Naive thymus-derived CD4-positive, alpha-beta T cell (primary cell): ENCODE measurements around the gene GARIN5B. TPM values are rescaled to one million over a fixed set of nuclear protein-coding genes. Genes with fewer than 3 reads are reported as not detected.

Source experiments
- ATAC-seq: fragments of 150-1000 bp; cut with Tn5 transposase; 2 replicates; pipeline ENCODE4 v1.10.0; 2021; ENCODE audit warnings: mild to moderate bottlenecking, moderate library complexity
- CTCF ChIA-PET: fragments of 350-600 bp; sonication (Branson Sonifier 250); formaldehyde crosslinking; loops from one replicate; lab custom pipeline; 2021; ENCODE audit warnings: antibody characterized with exemption; lab: Charles Lee
- POLR2A ChIA-PET: fragments of 350-600 bp; sonication (Branson Sonifier 250); formaldehyde crosslinking; loops from one replicate; lab custom pipeline; 2021; ENCODE audit warnings: antibody characterized with exemption, inconsistent platforms; lab: Charles Lee
- DNase-seq, 9 donors: peaks; one replicate each; pipeline versions ENCODE4 v3.0.0 to v3.0.0-alpha.2; 2020 to 2022; ENCODE audit warnings: mixed read lengths in 1 of 9
- H3K27ac ChIP-seq: one replicate; pipeline ENCODE4 v1.7.0; 2013; ENCODE audit warnings: mild to moderate bottlenecking, low read depth, low read length, moderate library complexity
- H3K27me3 ChIP-seq, 2 donors: one replicate each; pipeline ENCODE4 v1.7.0; 2013; ENCODE audit warnings: low read length in 2 of 2, mild to moderate bottlenecking in 2 of 2, moderate library complexity in 2 of 2; ENCODE audit not compliant: control insufficient read depth in 2 of 2, insufficient read depth in 2 of 2
- H3K36me3 ChIP-seq, 3 experiments: 1 replicate in 2 of 3; 2 replicates in 1 of 3; pipeline ENCODE4 v1.7.0; 2013; ENCODE audit warnings: low read length in 3 of 3, mild to moderate bottlenecking in 3 of 3, moderate library complexity in 1 of 3; ENCODE audit not compliant: insufficient read depth in 3 of 3, control insufficient read depth in 2 of 3
- H3K4me1 ChIP-seq, 2 donors: one replicate each; pipeline ENCODE4 v1.7.0; 2013; ENCODE audit warnings: low read length in 2 of 2, mild to moderate bottlenecking in 2 of 2, moderate library complexity in 1 of 2; ENCODE audit not compliant: control insufficient read depth in 2 of 2, insufficient read depth in 2 of 2
- H3K4me3 ChIP-seq: 2 replicates; pipeline ENCODE4 v1.7.0; 2013; ENCODE audit warnings: mild to moderate bottlenecking, low read length
- H3K9me3 ChIP-seq, 3 experiments: 1 replicate in 2 of 3; 2 replicates in 1 of 3; pipeline ENCODE4 v1.7.0; 2013; ENCODE audit warnings: low read length in 3 of 3; ENCODE audit not compliant: control insufficient read depth in 2 of 3
- H3K27ac Mint-ChIP-seq, 9 donors: one replicate each; pipeline ENCODE4 v1.8.0; 2020 to 2022; ENCODE audit warnings: mixed read lengths in 9 of 9, mild to moderate bottlenecking in 8 of 9, moderate library complexity in 5 of 9, inconsistent platforms in 2 of 9
- H3K27me3 Mint-ChIP-seq, 5 donors: one replicate each; pipeline ENCODE4 v1.8.0; 2021 to 2022; ENCODE audit warnings: mixed read lengths in 5 of 5, mild to moderate bottlenecking in 1 of 5
- H3K36me3 Mint-ChIP-seq, 5 donors: one replicate each; pipeline ENCODE4 v1.8.0; 2020 to 2022; ENCODE audit warnings: mixed read lengths in 5 of 5, mild to moderate bottlenecking in 3 of 5, inconsistent platforms in 1 of 5
- H3K4me1 Mint-ChIP-seq, 7 donors: one replicate each; pipeline ENCODE4 v1.8.0; 2020 to 2022; ENCODE audit warnings: mixed read lengths in 7 of 7, mild to moderate bottlenecking in 3 of 7, inconsistent platforms in 1 of 7
- H3K4me3 Mint-ChIP-seq, 10 donors: one replicate each; pipeline ENCODE4 v1.8.0; 2020 to 2022; ENCODE audit warnings: mild to moderate bottlenecking in 10 of 10, mixed read lengths in 10 of 10, moderate library complexity in 6 of 10, inconsistent platforms in 2 of 10
- H3K9me3 Mint-ChIP-seq, 11 donors: one replicate each; pipeline ENCODE4 v1.8.0; 2020 to 2022; ENCODE audit warnings: mixed read lengths in 11 of 11, mild to moderate bottlenecking in 4 of 11, inconsistent platforms in 1 of 11, moderate library complexity in 1 of 11
- intact Hi-C, 2 donors: fragments of 100-400 bp; cut with micrococcal nuclease; formaldehyde crosslinking; loops; one replicate each; pipeline ENCODE4 v1.15.1; 2023
- polyA plus RNA-seq, 2 donors: library from polyadenylated mRNA; unstranded; fragments of 300-500 nt; fragmentation: Illumina TruSeq; gene quantifications; one replicate each; pipeline ENCODE4 v1.2.3, GENCODE V29; 2021
- total RNA-seq, 6 experiments: library from RNA in 5 of 6; stranded (reverse) in 5 of 6; gene quantifications; 1 replicate in 5 of 6; 2 replicates in 1 of 6; pipeline ENCODE4 v1.2.3 and lab custom pipeline; 2021 to 2026

GARIN5B gene
- total and polyA plus RNA-seq, 7 experiments from 2014 or later, result not detected

GRCh38 chr19:55368701-55369563 lies 5.9 kb upstream of the GARIN5B start:
- Histone ChIP-seq H3K27me3 (peaks cover 3 to 23% of the 10 kb centered on the region in 2 donors), H3K27ac (no peak overlapping the region), H3K4me1 (no peaks in the 10 kb centered on the region), H3K4me3 (no peak overlapping the region), H3K9me3 (no peaks in the 10 kb centered on the region), H3K36me3 (no peaks in the 10 kb centered on the region)
- ChIA-PET CTCF (interaction anchor here (1.4 kb wide), 1 partner anchor 16 kb away, joined by 4 read pairs; the partner anchor contains the start of gene TMEM238), POLR2A (interaction anchor here (1.0 to 1.5 kb wide), 2 partner anchors 19 to 30 kb away, joined by 4 read pairs; no protein-coding TSS in a partner anchor)
- intact Hi-C loops, result no loop called here
- Mint-ChIP-seq H3K27ac (no peak overlapping the region), H3K4me1 (peaks cover 6 to 17% (median 12%) of the 10 kb centered on the region in 7 donors), H3K4me3 (peak overlapping the region in 3 of 10 donors; percentile 33 to 58 (median 41)), H3K27me3 (peaks cover 27 to 54% (median 32%) of the 10 kb centered on the region in 5 donors), H3K9me3 (peaks cover 0 to 5% (median 0%) of the 10 kb centered on the region in 11 donors), H3K36me3 (peaks cover 0 to 6% (median 4%) of the 10 kb centered on the region in 5 donors)
- DNase-seq, result peak in 1 of 9 donors; percentile 63
- ATAC-seq, result peak; percentile 34

DNA sequence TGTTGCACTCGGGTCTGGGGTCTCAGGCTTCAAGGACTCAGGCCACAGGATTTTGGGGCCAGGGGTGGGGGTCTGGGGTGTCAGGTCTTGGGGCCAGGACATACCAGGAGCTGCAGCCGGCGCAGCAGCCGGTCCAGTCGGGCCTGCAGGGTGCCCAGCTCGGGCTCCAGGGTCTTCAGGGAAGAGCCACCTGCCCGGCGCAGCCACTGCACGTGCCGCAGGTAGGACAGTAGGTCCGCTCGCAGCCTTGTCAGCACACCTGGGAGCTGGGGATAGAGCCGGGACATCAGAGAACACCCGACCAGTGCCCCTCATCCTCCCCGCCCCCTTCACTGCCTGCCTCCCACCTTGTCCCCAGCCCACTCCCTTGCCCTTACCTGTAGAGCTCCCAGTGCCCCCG lies 5.0 kb upstream of the GARIN5B start:
- Histone ChIP-seq H3K36me3 (no peaks in the 10 kb centered on the region), H3K4me1 (no peaks in the 10 kb centered on the region), H3K4me3 (no peak overlapping the region), H3K9me3 (no peaks in the 10 kb centered on the region), H3K27me3 (peaks cover 3 to 18% of the 10 kb centered on the region in 2 donors), H3K27ac (no peak overlapping the region)
- H3K4me3 Mint-ChIP-seq, result peak overlapping the region in 2 of 10 donors; percentile 5 to 58
- ATAC-seq (no peak), DNase-seq (no peak)
- POLR2A ChIA-PET, result interaction anchor here (1.5 kb wide), 1 partner anchor 20 kb away, joined by 4 read pairs; no protein-coding TSS in a partner anchor
- CTCF ChIA-PET, result interaction anchor here (1.4 kb wide), 1 partner anchor 16 kb away, joined by 4 read pairs; the partner anchor contains the start of gene TMEM238
- H3K27ac Mint-ChIP-seq, result no peak overlapping the region
- H3K9me3 Mint-ChIP-seq, result peaks cover 0 to 5% (median 0%) of the 10 kb centered on the region in 11 donors
- peaks cover 22 to 48% (median 27%) of the 10 kb centered on the region in 5 donors for H3K27me3 Mint-ChIP-seq
- intact Hi-C loops, result no loop called here
- H3K4me1 Mint-ChIP-seq, result peaks cover 2 to 17% (median 8%) of the 10 kb centered on the region in 7 donors
- H3K36me3 Mint-ChIP-seq, result peaks cover 0 to 6% (median 4%) of the 10 kb centered on the region in 5 donors

- no peak for ATAC-seq
- Histone ChIP-seq H3K4me1 (no peaks in the 10 kb centered on the region), H3K36me3 (no peaks in the 10 kb centered on the region), H3K27me3 (peaks cover 3 to 9% of the 10 kb centered on the region in 2 donors), H3K9me3 (no peaks in the 10 kb centered on the region), H3K27ac (no peak overlapping the region), H3K4me3 (no peak overlapping the region)
- Mint-ChIP-seq H3K4me1 (peaks cover 2 to 12% (median 7%) of the 10 kb centered on the region in 7 donors), H3K27me3 (peaks cover 16 to 42% (median 22%) of the 10 kb centered on the region in 5 donors), H3K4me3 (peak overlapping the region in 1 of 10 donors; percentile 58), H3K9me3 (peaks cover 0 to 5% (median 0%) of the 10 kb centered on the region in 11 donors), H3K27ac (no peak overlapping the region), H3K36me3 (peaks cover 0 to 6% (median 4%) of the 10 kb centered on the region in 5 donors)
- POLR2A ChIA-PET, result no interaction called here
- DNase-seq, result no peak
- intact Hi-C loops, result no loop called here
- CTCF ChIA-PET, result no interaction called here
Measured at GRCh38 chr19:55366790-55367189, 3.7 kb upstream of the GARIN5B start.

DNA sequence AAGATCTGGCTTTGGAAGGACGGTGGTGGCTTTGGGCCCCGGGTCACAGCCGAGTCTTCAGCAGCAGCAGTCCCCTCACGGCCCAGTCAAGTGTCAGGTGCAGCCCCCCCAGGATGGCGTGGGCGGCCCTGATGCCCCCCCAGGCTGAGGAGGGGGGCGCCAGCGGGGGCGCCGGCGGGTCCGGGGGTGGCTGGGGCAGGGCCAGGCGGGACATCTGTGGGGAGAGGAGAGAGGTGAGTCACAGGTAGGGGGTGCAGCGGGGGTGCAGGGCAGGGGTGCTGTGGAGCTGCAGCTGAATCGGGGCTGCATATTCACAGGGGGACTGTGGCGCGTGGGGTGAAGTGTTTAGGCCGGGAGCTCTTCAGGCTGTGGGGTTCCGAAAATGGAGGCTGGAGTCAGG lies 2.9 kb upstream of the GARIN5B start:
- Histone ChIP-seq H3K9me3 (no peaks in the 10 kb centered on the region), H3K27me3 (peaks cover 3 to 8% of the 10 kb centered on the region in 2 donors), H3K36me3 (no peaks in the 10 kb centered on the region), H3K27ac (no peak overlapping the region), H3K4me1 (no peaks in the 10 kb centered on the region), H3K4me3 (no peak overlapping the region)
- peaks cover 2 to 11% (median 7%) of the 10 kb centered on the region in 7 donors for H3K4me1 Mint-ChIP-seq
- H3K27me3 Mint-ChIP-seq, result peaks cover 9 to 34% (median 15%) of the 10 kb centered on the region in 5 donors
- peaks cover 0 to 3% (median 0%) of the 10 kb centered on the region in 11 donors for H3K9me3 Mint-ChIP-seq
- no peak for ATAC-seq
- H3K36me3 Mint-ChIP-seq, result peaks cover 0 to 4% (median 4%) of the 10 kb centered on the region in 5 donors
- CTCF ChIA-PET, result no interaction called here
- no peak overlapping the region for H3K4me3 Mint-ChIP-seq
- POLR2A ChIA-PET, result no interaction called here
- no peak overlapping the region for H3K27ac Mint-ChIP-seq
- intact Hi-C loops, result no loop called here
- DNase-seq, result no peak

DNA sequence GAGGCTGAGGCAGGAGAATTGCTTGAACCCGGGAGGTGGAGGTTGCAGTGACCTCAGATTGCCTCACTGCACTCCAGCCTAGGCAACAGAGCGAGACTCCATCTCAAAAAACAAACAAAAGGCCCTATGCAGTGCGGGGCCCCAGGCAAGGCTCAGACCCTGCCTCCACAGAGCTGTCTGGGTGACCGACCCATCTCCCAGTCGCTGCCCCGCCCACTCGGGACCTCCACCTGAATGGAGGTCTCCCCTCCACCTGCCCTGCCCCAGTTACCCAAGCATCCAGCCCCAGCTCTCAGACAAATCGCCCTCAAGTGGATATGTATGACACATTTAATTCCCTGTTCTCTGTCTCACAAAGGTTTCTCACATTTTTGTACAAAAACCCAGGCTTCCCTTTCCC lies 2.2 kb upstream of the GARIN5B start:
- Mint-ChIP-seq H3K4me1 (peaks cover 2 to 6% (median 4%) of the 10 kb centered on the region in 7 donors), H3K4me3 (no peak overlapping the region), H3K9me3 (no peaks in the 10 kb centered on the region), H3K27me3 (peaks cover 4 to 28% (median 9%) of the 10 kb centered on the region in 5 donors), H3K36me3 (no peaks in the 10 kb centered on the region), H3K27ac (no peak overlapping the region)
- POLR2A ChIA-PET, result interaction anchor here (0.6 kb wide), 1 partner anchor 327 kb away, joined by 3 read pairs; no protein-coding TSS in a partner anchor
- no peaks in the 10 kb centered on the region for H3K4me1 ChIP-seq
- no peak overlapping the region for H3K27ac ChIP-seq
- no peak overlapping the region for H3K4me3 ChIP-seq
- H3K9me3 ChIP-seq, result no peaks in the 10 kb centered on the region
- H3K36me3 ChIP-seq, result no peaks in the 10 kb centered on the region
- ATAC-seq (no peak), DNase-seq (no peak)
- CTCF ChIA-PET, result no interaction called here
- intact Hi-C loops, result no loop called here
- H3K27me3 ChIP-seq, result peaks cover 3 to 5% of the 10 kb centered on the region in 2 donors

DNA sequence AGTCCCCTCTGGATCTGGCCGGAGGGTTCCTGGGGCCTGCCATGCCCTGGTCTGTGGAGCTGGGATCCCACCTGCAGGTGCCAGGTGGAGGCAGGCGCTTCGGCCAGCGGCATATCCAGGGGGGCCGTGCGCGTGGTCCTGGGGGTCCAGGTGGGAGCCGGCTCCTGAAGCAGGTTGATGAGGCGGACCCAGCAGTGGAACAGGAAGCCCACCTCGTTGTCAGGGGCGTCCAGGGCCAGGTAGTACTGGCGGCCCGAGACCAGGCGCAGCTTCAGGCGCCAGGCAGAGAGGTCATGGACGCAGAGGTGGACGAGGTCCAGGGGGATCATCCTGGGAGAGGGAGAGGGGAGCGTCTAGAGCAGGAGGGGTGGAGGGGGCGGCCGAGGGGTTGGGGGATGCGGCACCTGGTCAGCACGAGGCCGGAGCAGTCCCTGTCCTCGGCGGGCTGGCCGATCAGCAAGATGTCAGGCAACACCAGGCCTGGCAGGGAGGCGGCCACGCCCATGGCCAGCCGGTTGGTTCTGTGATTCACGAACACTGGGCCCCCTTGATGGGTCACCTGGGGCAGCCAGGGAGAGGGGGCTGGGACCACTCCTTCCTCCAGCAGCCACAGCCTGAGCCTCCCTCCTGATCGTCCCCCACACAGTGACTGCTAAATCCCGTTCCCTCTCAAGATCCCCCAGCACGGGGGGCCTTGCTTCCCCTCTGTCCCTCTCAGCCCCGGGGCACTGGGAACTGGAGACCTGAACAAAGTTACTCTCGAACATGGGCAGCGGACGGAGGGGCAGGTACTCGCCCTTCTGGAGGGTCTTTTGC lies 678 bp downstream of the GARIN5B start:
- peaks cover 0 to 9% (median 3%) of the 10 kb centered on the region in 5 donors for H3K27me3 Mint-ChIP-seq

More for the DNA sequence above, 678 bp downstream of the GARIN5B start:
- intact Hi-C loops, result no loop called here
- Histone ChIP-seq H3K27me3 (no peaks in the 10 kb centered on the region), H3K36me3 (no peaks in the 10 kb centered on the region), H3K4me3 (no peak overlapping the region), H3K9me3 (no peaks in the 10 kb centered on the region), H3K27ac (no peak overlapping the region), H3K4me1 (no peaks in the 10 kb centered on the region)
- Mint-ChIP-seq H3K4me1 (peaks cover 0 to 2% (median 0%) of the 10 kb centered on the region in 7 donors), H3K9me3 (no peaks in the 10 kb centered on the region), H3K27ac (no peak overlapping the region), H3K4me3 (no peak overlapping the region), H3K36me3 (no peaks in the 10 kb centered on the region)
- ATAC-seq, result no peak
- ChIA-PET CTCF (no interaction called here), POLR2A (no interaction called here)
- no peak for DNase-seq
